Activated CD4-positive, alpha-beta T cell treated with anti-CD3 and anti-CD28 coated beads for 36 hours (primary cell): ENCODE measurements around the gene MAP4K5. TPM values are rescaled to one million over a fixed set of nuclear protein-coding genes. Genes with fewer than 3 reads are reported as not detected.
A peak's percentile ranks its signal among the peaks of the same experiment; 100 is the strongest.
"Not testable (repeated sequence)": the region's sequence is repeated elsewhere in the genome, so short reads cannot be mapped to it uniquely, and the experiment has no call there.

Experiments
- ATAC-seq: fragments of 200-7000 bp; cut with Tn5 transposase; one replicate; pipeline ENCODE4 v1.10.0; 2021; ENCODE audit warnings: mild to moderate bottlenecking, moderate library complexity
- CTCF ChIA-PET: fragments of 350-600 bp; sonication (Branson Sonifier 250); formaldehyde crosslinking; loops from one replicate; lab custom pipeline; 2021; ENCODE audit warnings: antibody characterized with exemption; lab: Charles Lee
- POLR2A ChIA-PET: fragments of 350-600 bp; sonication (Branson Sonifier 250); formaldehyde crosslinking; loops from one replicate; lab custom pipeline; 2021; ENCODE audit warnings: antibody characterized with exemption, inconsistent platforms; lab: Charles Lee
- DNase-seq: peaks from one replicate; pipeline ENCODE4 v3.0.0-alpha.2; 2020
- H3K27ac Mint-ChIP-seq: one replicate; pipeline ENCODE4 v1.8.0; 2021; ENCODE audit warnings: mixed read lengths
- H3K27me3 Mint-ChIP-seq: one replicate; pipeline ENCODE4 v1.8.0; 2021; ENCODE audit warnings: mixed read lengths
- H3K36me3 Mint-ChIP-seq: one replicate; pipeline ENCODE4 v1.8.0; 2021; ENCODE audit warnings: low read depth, mixed read lengths
- H3K4me1 Mint-ChIP-seq: one replicate; pipeline ENCODE4 v1.8.0; 2021; ENCODE audit warnings: mixed read lengths
- H3K4me3 Mint-ChIP-seq: one replicate; pipeline ENCODE4 v1.8.0; 2021; ENCODE audit warnings: mild to moderate bottlenecking, moderate library complexity, mixed read lengths
- H3K9me3 Mint-ChIP-seq: one replicate; pipeline ENCODE4 v1.8.0; 2021; ENCODE audit warnings: low read depth, mixed read lengths
- intact Hi-C, 2 experiments: fragments of 100-400 bp; cut with DNase I in 1 of 2; cut with micrococcal nuclease in 1 of 2; formaldehyde crosslinking; loops; one replicate each; pipeline versions ENCODE4 v1.14.2 to v1.15.1; 2022 to 2024; cut with DNase I, micrococcal nuclease
- total RNA-seq, 2 experiments: library from RNA; stranded (reverse); gene quantifications; one replicate each; pipeline ENCODE4 v1.2.3, GENCODE V29; 2021

MAP4K5 gene
- total RNA-seq, result 10 to 100 TPM; 19.1 to 31.2 TPM

GRCh38 chr14:50532502-50533240, at the start of gene MAP4K5:
TSS of gene MAP4K5 (minus strand) at chr14:50532569. CDS start at chr14:50532049, 520 bp downstream.
- H3K27ac Mint-ChIP-seq, result peak within 1 kb of the TSS; percentile 86
- ChIA-PET POLR2A (interaction anchor here (0.8 kb wide), 1 partner anchor 561 kb away, joined by 3 read pairs; no protein-coding TSS in a partner anchor), CTCF (interaction anchor here (0.6 to 2.4 kb wide), 9 partner anchors 9 to 494 kb away, joined by 3 to 14 read pairs (median 4); partner anchors contain the start of gene L2HGDH)
- intact Hi-C loops, result loop anchor here (1.0 to 5.0 kb wide), 12 partner anchors 11 to 898 kb away; partner anchors contain the start of genes VCPKMT (in 2 of the 2), CDKL1 (in 1 of the 2), DMAC2L (in 1 of the 2) and DNAAF2 (in 1 of the 2)
- H3K9me3 Mint-ChIP-seq, result peaks cover under 1% of the 10 kb centered on the region
- DNase-seq (peak; percentile 94), ATAC-seq (peak; percentile 96)
- peak within 1 kb of the TSS; percentile 90 for H3K4me3 Mint-ChIP-seq
- peaks cover 12% of the 10 kb centered on the region for H3K36me3 Mint-ChIP-seq
- no peaks in the 10 kb centered on the region for H3K27me3 Mint-ChIP-seq
- H3K4me1 Mint-ChIP-seq, result peaks cover 47% of the 10 kb centered on the region

DNA sequence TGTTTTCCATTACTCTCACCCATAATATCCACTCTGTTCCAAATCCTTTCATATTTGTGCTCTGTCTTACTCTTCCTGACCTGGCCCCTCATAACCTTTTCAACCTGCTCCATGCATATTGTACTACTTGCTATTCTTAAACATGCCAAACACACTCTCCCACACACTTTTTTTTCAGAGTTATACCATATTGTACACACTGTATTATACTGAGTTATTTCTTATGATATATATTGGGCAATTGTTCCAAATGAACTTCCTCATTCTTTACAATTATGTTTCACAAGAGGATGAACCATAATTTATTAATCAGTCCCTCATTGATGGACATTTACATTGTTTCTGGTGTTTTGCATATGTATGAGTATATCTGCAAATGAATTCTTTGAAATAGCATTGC, 46.1 kb upstream of the MAP4K5 start:
- intact Hi-C loops, result no loop called here
- no peak overlapping the region for H3K27ac Mint-ChIP-seq

GRCh38 chr14:50577982-50578381, 45.6 kb upstream of the MAP4K5 start:
- ChIA-PET CTCF (no interaction called here), POLR2A (no interaction called here)
- Mint-ChIP-seq H3K27me3 (no peaks in the 10 kb centered on the region), H3K27ac (no peak overlapping the region), H3K36me3 (no peaks in the 10 kb centered on the region), H3K4me3 (no peak overlapping the region), H3K9me3 (no peaks in the 10 kb centered on the region), H3K4me1 (no peaks in the 10 kb centered on the region)
- no peak for DNase-seq
- no peak for ATAC-seq
- intact Hi-C loops, result no loop called here

More for the DNA sequence above, 46.1 kb upstream of the MAP4K5 start:
- H3K4me3 Mint-ChIP-seq, result no peak overlapping the region
- DNase-seq (no peak), ATAC-seq (no peak)
- no peaks in the 10 kb centered on the region for H3K36me3 Mint-ChIP-seq
- ChIA-PET CTCF (interaction anchor here (1.3 kb wide), 1 partner anchor 9 kb away, joined by 4 read pairs; no protein-coding TSS in a partner anchor), POLR2A (no interaction called here)
- no peaks in the 10 kb centered on the region for H3K4me1 Mint-ChIP-seq
- no peaks in the 10 kb centered on the region for H3K27me3 Mint-ChIP-seq
- no peaks in the 10 kb centered on the region for H3K9me3 Mint-ChIP-seq

- DNase-seq, result no peak
- Mint-ChIP-seq H3K27ac (no peak overlapping the region), H3K36me3 (no peaks in the 10 kb centered on the region), H3K4me1 (no peaks in the 10 kb centered on the region), H3K9me3 (peaks cover 3% of the 10 kb centered on the region), H3K4me3 (no peak overlapping the region), H3K27me3 (no peaks in the 10 kb centered on the region)
- POLR2A ChIA-PET, result no interaction called here
- CTCF ChIA-PET, result interaction anchor here (1.1 kb wide), 1 partner anchor 33 kb away, joined by 5 read pairs; no protein-coding TSS in a partner anchor
- no peak for ATAC-seq
- intact Hi-C loops, result no loop called here
Observed at GRCh38 chr14:50575769-50576168, 43.4 kb upstream of the MAP4K5 start.

DNA sequence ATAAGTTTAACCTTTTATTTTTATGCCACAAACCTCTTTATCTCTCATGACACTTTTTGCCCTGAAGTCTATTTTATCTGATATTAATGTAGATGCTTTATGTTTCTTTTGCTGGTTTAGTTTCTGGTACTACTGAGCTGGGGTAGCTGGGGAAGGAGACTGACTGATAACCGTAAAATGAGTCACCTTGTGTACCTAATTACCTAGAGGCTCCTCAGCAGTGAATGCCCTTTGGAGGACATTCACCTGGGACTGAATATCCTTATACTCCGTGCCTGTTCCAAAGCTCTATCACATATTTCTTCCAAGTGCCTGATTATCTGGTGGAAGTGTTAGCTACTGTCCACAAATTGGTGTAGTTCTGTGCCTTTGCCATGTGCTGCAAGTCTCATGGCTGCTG, 41.5 kb upstream of the MAP4K5 start:
- intact Hi-C loops, result no loop called here
- Mint-ChIP-seq H3K27me3 (no peaks in the 10 kb centered on the region), H3K4me1 (no peaks in the 10 kb centered on the region), H3K27ac (no peak overlapping the region), H3K9me3 (peaks cover 16% of the 10 kb centered on the region), H3K4me3 (no peak overlapping the region), H3K36me3 (no peaks in the 10 kb centered on the region)
- ChIA-PET CTCF (interaction anchor here (0.6 to 1.9 kb wide), 3 partner anchors 28 to 286 kb away, joined by 3 to 4 read pairs (median 3); no protein-coding TSS in a partner anchor), POLR2A (no interaction called here)
- no peak for DNase-seq
- ATAC-seq, result peak; percentile 36

DNA sequence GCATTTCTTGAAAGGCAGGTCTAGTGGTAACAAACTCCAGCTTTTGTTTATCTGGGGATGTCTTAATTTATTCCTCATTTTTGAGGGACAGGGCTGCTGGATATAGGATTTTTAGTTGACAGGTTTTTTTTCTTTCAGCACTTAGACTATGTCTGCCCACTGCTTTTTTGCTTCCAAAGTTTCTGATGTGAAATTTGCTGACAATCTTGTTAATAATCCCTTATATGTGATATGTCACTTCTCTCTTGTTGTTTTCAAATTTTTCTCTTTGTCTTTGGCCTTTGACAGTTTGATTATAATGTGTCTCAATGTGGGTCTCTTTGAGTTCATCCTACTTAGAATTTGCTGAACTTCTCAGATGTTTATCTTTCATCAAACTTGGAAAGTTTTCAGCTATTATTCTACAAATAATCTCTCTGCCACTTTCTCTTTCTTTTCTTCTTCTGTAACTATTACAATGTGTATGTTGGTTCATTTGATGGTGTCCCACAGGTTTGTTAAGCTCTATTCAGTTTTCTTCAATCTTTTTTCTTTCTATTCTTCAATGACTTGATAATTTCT, 37.4 kb upstream of the MAP4K5 start:
- Mint-ChIP-seq H3K4me1 (no peaks in the 10 kb centered on the region), H3K4me3 (no peak overlapping the region), H3K27me3 (no peaks in the 10 kb centered on the region), H3K27ac (no peak overlapping the region), H3K36me3 (peaks cover 2% of the 10 kb centered on the region), H3K9me3 (peaks cover 20% of the 10 kb centered on the region)
- DNase-seq (no peak), ATAC-seq (no peak)
- ChIA-PET CTCF (interaction anchor here (0.6 to 1.8 kb wide), 7 partner anchors 11 to 291 kb away, joined by 3 to 5 read pairs (median 3); no protein-coding TSS in a partner anchor), POLR2A (no interaction called here)
- intact Hi-C loops, result no loop called here

GRCh38 chr14:50562841-50563240, 30.5 kb upstream of the MAP4K5 start:
- ChIA-PET POLR2A (no interaction called here), CTCF (interaction anchor here (1.0 to 2.0 kb wide), 3 partner anchors 9 to 261 kb away, joined by 3 to 5 read pairs (median 4); no protein-coding TSS in a partner anchor)
- intact Hi-C loops, result loop anchor here in 1 of 2 experiments (5.0 kb wide), 1 partner anchor 104 kb away; the partner anchor contains the start of gene SAV1
- Mint-ChIP-seq H3K4me3 (no peak overlapping the region), H3K27ac (no peak overlapping the region), H3K9me3 (no peaks in the 10 kb centered on the region), H3K36me3 (no peaks in the 10 kb centered on the region), H3K4me1 (peaks cover 12% of the 10 kb centered on the region), H3K27me3 (peaks cover 32% of the 10 kb centered on the region)
- DNase-seq, result no peak
- no peak for ATAC-seq

GRCh38 chr14:50560931-50561285, 28.5 kb upstream of the MAP4K5 start:
- intact Hi-C loops, result loop anchor here in 1 of 2 experiments (1.0 to 5.0 kb wide), 2 partner anchors 18 to 106 kb away; partner anchors contain the start of gene SAV1
- H3K9me3 Mint-ChIP-seq, result no peaks in the 10 kb centered on the region
- DNase-seq, result peak; percentile 75
- peaks cover 12% of the 10 kb centered on the region for H3K4me1 Mint-ChIP-seq
- ChIA-PET POLR2A (no interaction called here), CTCF (interaction anchor here (0.9 to 2.1 kb wide), 3 partner anchors 10 to 213 kb away, joined by 5 to 6 read pairs (median 5); no protein-coding TSS in a partner anchor)
- peak overlapping the region; percentile 74 for H3K4me3 Mint-ChIP-seq
- ATAC-seq, result peak; percentile 62
- H3K27me3 Mint-ChIP-seq, result peaks cover 44% of the 10 kb centered on the region
- no peaks in the 10 kb centered on the region for H3K36me3 Mint-ChIP-seq
- H3K27ac Mint-ChIP-seq, result no peak overlapping the region

GRCh38 chr14:50559990-50560930, 27.9 kb upstream of the MAP4K5 start, which contains the start of gene ATL1:
TSS of gene ATL1 (plus strand) at chr14:50560145. CDS start at chr14:50560266, 121 bp downstream.
- Mint-ChIP-seq H3K27me3 (peaks cover 46% of the 10 kb centered on the region), H3K36me3 (no peaks in the 10 kb centered on the region), H3K4me1 (peaks cover 12% of the 10 kb centered on the region), H3K4me3 (peak within 1 kb of the TSS; percentile 74), H3K27ac (no peak within 1 kb of the TSS), H3K9me3 (no peaks in the 10 kb centered on the region)
- DNase-seq, result peak; percentile 70
- CTCF ChIA-PET, result interaction anchor here (1.3 to 2.1 kb wide), 3 partner anchors 18 to 315 kb away, joined by 3 to 9 read pairs (median 6); no protein-coding TSS in a partner anchor
- POLR2A ChIA-PET, result interaction anchor here (0.9 kb wide), 1 partner anchor 108 kb away, joined by 4 read pairs; the partner anchor contains the start of gene SAV1
- ATAC-seq, result peak; percentile 80
- intact Hi-C loops, result loop anchor here in 1 of 2 experiments (1.0 to 5.0 kb wide), 2 partner anchors 17 to 107 kb away; partner anchors contain the start of gene SAV1

DNA sequence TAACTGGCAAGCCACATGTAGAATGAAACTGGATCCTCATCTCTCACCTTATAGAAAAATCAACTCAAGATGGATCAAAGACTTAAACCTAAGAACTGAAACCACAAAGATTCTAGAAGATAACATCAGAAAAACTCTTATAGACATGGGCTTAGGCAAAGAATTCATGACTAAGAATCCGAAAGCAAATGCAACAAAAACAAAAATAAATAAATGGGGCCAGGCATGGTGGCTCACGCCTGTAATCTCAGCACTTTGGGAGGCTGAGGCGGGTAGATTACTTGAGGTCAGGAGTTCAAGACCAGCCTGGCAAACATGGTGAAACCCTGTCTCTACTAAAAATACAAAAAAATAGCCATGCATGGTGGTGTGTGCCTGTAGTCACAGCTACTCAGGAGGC, 20.4 kb upstream of the MAP4K5 start:
- H3K4me3 Mint-ChIP-seq, DNase-seq, intact Hi-C loops, ATAC-seq, POLR2A ChIA-PET, H3K36me3 Mint-ChIP-seq, H3K4me1 Mint-ChIP-seq, H3K27ac Mint-ChIP-seq: not testable (repeated sequence)
- Mint-ChIP-seq H3K9me3 (peaks cover 16% of the 10 kb centered on the region), H3K27me3 (peaks cover 42% of the 10 kb centered on the region)
- CTCF ChIA-PET, result interaction anchor here (0.6 to 0.8 kb wide), 2 partner anchors 24 to 224 kb away, joined by 3 to 4 read pairs; no protein-coding TSS in a partner anchor
